SJCRH30 (cell line): ENCODE results near the gene HELLS. TPM values are rescaled to one million over a fixed set of nuclear protein-coding genes. Genes with fewer than 3 reads are reported as not detected.
"Not testable (repeated sequence)": the region's sequence is repeated elsewhere in the genome, so short reads cannot be mapped to it uniquely, and the experiment has no call there.

Experiments used
- DNase-seq, 2 experiments: peaks; one replicate each; pipeline ENCODE4 v3.0.0-alpha.2; 2015 to 2020
- H3K27ac ChIP-seq: fragments of 250-450 bp; sonication (Bioruptor Pico); 2 replicates; pipeline ENCODE4 v1.5.1; 2020; ENCODE audit warnings: mild to moderate bottlenecking, moderate library complexity
- H3K27me3 ChIP-seq: fragments of 250-450 bp; sonication (Bioruptor Pico); 2 replicates; pipeline ENCODE4 v1.5.1; 2020; ENCODE audit warnings: mild to moderate bottlenecking, moderate library complexity
- H3K36me3 ChIP-seq: fragments of 250-450 bp; sonication (Bioruptor Pico); 2 replicates; pipeline ENCODE4 v1.5.1; 2020; ENCODE audit warnings: mild to moderate bottlenecking, moderate library complexity
- H3K4me1 ChIP-seq: fragments of 250-450 bp; sonication (Bioruptor Pico); 2 replicates; pipeline ENCODE4 v1.5.1; 2020; ENCODE audit warnings: mild to moderate bottlenecking, moderate library complexity
- H3K4me3 ChIP-seq: fragments of 250-450 bp; sonication (Bioruptor Pico); 2 replicates; pipeline ENCODE4 v1.5.1; 2020; ENCODE audit warnings: mild to moderate bottlenecking, moderate library complexity
- H3K9me3 ChIP-seq: fragments of 250-450 bp; sonication (Bioruptor Pico); replicated peaks from 2 replicates; pipeline ENCODE4 v1.5.1; 2020; ENCODE audit warnings: mild to moderate bottlenecking, moderate library complexity
- total RNA-seq: library from RNA; depleted of rRNA; stranded (reverse); fragments of >200 nt; shearing (Covaris generic); gene quantifications from 2 replicates; pipeline ENCODE4 v1.2.3, GENCODE V29; 2014; rRNA removed

The HELLS gene
- total RNA-seq, 1 experiment from 2014 or later = 114 TPM

GRCh38 chr10:94630017-94630688, 84.6 kb downstream of the HELLS start:
- peak in 1 of 2 experiments; percentile 56 for DNase-seq
- H3K36me3 ChIP-seq = no peaks in the 10 kb centered on the region
- no peak overlapping the region for H3K4me3 ChIP-seq
- H3K27me3 ChIP-seq = no peaks in the 10 kb centered on the region
- H3K27ac ChIP-seq = no peak overlapping the region
- H3K9me3 ChIP-seq = no peaks in the 10 kb centered on the region
- H3K4me1 ChIP-seq = peaks cover 3% of the 10 kb centered on the region; the same call in 1 of the 2 replicates

DNA sequence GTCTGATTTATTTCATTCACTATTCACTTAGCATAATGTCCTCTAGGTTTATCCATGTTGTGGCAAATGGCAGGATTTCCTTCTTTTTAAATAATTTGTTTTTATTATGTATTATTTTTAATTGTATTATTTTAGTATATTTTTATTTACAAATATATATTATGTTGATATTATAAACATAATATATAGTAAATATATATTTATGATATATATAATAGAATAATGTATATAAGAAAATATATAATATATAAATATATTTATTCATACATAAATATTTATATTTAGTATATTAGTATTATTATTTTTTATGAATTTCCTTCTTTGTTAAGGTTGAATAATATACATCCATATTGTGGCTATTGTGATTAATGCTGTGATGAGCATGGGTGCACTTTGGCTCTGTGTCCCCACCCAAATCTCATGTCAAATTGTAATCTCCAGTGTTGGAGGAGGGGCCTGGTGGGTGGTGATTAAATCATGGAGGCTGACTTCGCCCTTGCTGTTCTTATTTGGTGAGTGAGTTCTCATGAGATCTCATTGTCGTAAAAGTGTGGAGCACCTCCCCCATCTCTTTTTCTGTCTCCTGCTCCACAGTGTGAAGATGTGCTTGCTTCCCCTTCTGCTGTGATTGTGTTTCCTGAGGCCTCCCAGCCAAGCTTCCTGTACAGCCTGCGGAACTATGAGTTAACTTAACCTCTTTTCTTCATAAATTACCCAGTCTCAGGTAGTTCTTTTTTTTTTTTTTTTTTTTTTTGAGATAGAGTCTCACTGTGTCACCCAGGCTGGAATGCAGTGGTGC, 85.7 kb downstream of the HELLS start:
- Histone ChIP-seq H3K4me1 (no peaks in the 10 kb centered on the region; the same call in 1 of the 2 replicates), H3K27ac (no peak overlapping the region), H3K4me3 (no peak overlapping the region), H3K9me3 (no peaks in the 10 kb centered on the region), H3K27me3 (no peaks in the 10 kb centered on the region), H3K36me3 (no peaks in the 10 kb centered on the region)
- DNase-seq = no peak

- Histone ChIP-seq H3K27ac (no peak overlapping the region), H3K4me1 (no peaks in the 10 kb centered on the region), H3K27me3 (no peaks in the 10 kb centered on the region), H3K36me3 (no peaks in the 10 kb centered on the region), H3K4me3 (no peak overlapping the region), H3K9me3 (no peaks in the 10 kb centered on the region)
- DNase-seq = no peak
These were observed 87.4 kb downstream of the HELLS start for GRCh38 chr10:94632954-94633353.

DNA sequence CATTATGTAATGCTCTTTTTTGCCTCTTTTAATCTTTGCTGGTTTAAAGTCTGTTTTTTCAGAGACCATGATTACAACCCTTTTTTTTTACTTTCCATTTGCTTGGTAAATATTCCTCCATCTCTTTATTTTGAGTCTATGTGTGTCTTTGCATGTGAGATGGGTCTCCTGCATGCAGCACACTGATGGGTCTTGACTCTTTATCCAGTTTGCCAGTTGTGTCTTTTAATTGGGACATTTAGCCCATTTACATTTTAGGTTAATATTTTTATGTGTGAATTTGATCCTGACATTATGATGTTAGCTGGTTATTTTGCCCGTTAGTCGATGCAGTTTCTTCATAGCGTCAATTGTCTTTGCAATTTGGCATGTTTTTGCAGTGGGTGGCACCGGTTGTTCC, 92.5 kb downstream of the HELLS start:
- DNase-seq, H3K4me3 ChIP-seq, H3K4me1 ChIP-seq, H3K9me3 ChIP-seq, H3K27ac ChIP-seq, H3K27me3 ChIP-seq, H3K36me3 ChIP-seq: not testable (repeated sequence)

DNA sequence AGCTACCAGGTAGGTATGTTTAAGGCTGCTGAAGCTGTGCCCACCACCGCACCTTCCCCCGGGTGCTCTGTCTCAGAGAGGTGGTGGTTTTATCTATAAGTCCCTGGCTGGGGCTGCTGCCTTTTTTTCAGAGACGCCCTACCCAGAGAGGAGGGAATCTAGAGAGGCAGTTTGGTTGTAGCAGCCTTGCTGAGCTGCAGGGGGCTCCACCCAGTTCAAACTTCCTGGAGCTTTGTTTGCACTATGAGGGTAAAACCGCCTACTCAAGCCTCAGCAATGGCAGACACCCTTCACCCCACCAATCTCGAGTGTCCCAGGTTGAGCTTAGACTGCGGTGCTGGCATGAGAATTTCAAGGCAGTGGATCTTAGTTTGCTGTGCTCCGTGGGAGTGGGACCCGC, 94.3 kb downstream of the HELLS start:
- H3K4me3 ChIP-seq = no peak overlapping the region
- no peaks in the 10 kb centered on the region for H3K36me3 ChIP-seq
- H3K27ac ChIP-seq = no peak overlapping the region
- DNase-seq = no peak
- H3K9me3 ChIP-seq = no peaks in the 10 kb centered on the region
- no peaks in the 10 kb centered on the region for H3K4me1 ChIP-seq
- no peaks in the 10 kb centered on the region for H3K27me3 ChIP-seq

- no peak for DNase-seq
- no peaks in the 10 kb centered on the region for H3K4me1 ChIP-seq
- H3K27me3 ChIP-seq = no peaks in the 10 kb centered on the region
- no peaks in the 10 kb centered on the region for H3K9me3 ChIP-seq
- no peak overlapping the region for H3K27ac ChIP-seq
- no peaks in the 10 kb centered on the region for H3K36me3 ChIP-seq
- H3K4me3 ChIP-seq = no peak overlapping the region
These were observed 95.0 kb downstream of the HELLS start for GRCh38 chr10:94640562-94640961.

DNA sequence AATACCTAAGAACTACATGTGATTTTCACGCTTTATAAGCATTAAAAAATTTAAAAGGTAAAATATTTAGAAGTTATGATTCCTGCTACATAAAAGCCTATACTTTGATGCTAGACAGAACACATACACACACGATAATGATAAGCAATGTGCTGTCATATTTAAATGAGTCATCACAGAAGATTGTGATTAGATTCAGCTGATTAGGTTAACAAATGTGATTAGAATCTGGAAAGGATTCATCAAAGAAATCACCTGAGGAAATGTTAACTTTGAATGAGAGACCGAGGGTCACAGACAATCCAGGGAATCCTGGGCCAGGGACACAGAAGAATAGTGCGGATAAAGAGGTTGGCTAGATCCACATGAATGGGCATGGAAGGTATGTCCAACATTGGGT, 95.9 kb downstream of the HELLS start:
- no peak overlapping the region for H3K4me3 ChIP-seq
- no peaks in the 10 kb centered on the region for H3K36me3 ChIP-seq
- H3K9me3 ChIP-seq = no peaks in the 10 kb centered on the region
- no peaks in the 10 kb centered on the region for H3K27me3 ChIP-seq
- DNase-seq = no peak
- H3K27ac ChIP-seq = no peak overlapping the region
- no peaks in the 10 kb centered on the region for H3K4me1 ChIP-seq

DNA sequence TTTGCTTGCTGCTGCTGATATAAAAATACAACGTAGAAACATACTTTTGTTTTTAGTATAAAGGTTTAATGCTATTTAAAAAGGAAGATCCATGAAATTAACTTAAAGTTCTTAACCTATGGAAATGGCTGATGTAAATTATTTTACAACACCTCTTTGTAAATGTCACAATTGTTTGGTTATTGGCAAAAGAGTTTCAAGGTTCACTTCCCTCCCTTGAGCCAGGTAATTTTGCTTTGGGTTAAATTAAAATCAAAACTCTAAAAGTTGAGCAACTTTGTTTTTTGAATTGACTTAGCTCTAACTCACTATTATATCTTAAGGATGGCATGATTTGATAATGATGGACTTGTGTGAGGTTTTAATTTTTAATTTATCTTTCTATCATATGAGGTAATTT, 98.8 kb downstream of the HELLS start:
- no peak for DNase-seq
- Histone ChIP-seq H3K27ac (no peak overlapping the region), H3K4me1 (no peaks in the 10 kb centered on the region), H3K4me3 (no peak overlapping the region), H3K27me3 (no peaks in the 10 kb centered on the region), H3K36me3 (no peaks in the 10 kb centered on the region), H3K9me3 (no peaks in the 10 kb centered on the region)

GRCh38 chr10:94645285-94645684, 99.7 kb downstream of the HELLS start:
- DNase-seq = no peak
- H3K4me3 ChIP-seq = no peak overlapping the region
- H3K36me3 ChIP-seq = no peaks in the 10 kb centered on the region
- H3K27me3 ChIP-seq = no peaks in the 10 kb centered on the region
- H3K27ac ChIP-seq = no peak overlapping the region
- H3K4me1 ChIP-seq = no peaks in the 10 kb centered on the region
- no peaks in the 10 kb centered on the region for H3K9me3 ChIP-seq

Other genes with a start within 250 kb of the HELLS start
- gene NOC3L, start 182.8 kb upstream of the HELLS start, total RNA-seq = 31.3 and 34.0 TPM in 2 replicates
- 9.7 and 13.2 TPM in 2 replicates for gene TBC1D12, start 143.2 kb upstream of the HELLS start, total RNA-seq
- gene CYP2C18, start 137.9 kb downstream of the HELLS start, total RNA-seq = not detected in 2 replicates
- gene CYP2C19, start 216.9 kb downstream of the HELLS start, total RNA-seq = not detected in 2 replicates